Vagina (tissue), 2 donors: ENCODE measurements around the gene CYB5R4.

ENCODE experiments used
- POLR2A ChIP-seq, 2 donors: fragments of 450-650 bp; IDR thresholded peaks; one replicate each; pipeline ENCODE4 v1.6.1; 2017; ENCODE audit warnings: antibody characterized with exemption in 2 of 2, mild to moderate bottlenecking in 2 of 2, moderate library complexity in 2 of 2
- TF ChIP-seq, protein P1 (sequence below), 3 experiments: fragments of 450-650 bp in 2 of 3; fragments of 200-600 bp in 1 of 3; sonication (generic) in 1 of 3; IDR thresholded peaks; one replicate each; pipeline ENCODE4 v1.5.1; 2017 to 2019; ENCODE audit warnings: antibody characterized with exemption in 3 of 3, mild to moderate bottlenecking in 2 of 3, moderate library complexity in 2 of 3

DNA sequence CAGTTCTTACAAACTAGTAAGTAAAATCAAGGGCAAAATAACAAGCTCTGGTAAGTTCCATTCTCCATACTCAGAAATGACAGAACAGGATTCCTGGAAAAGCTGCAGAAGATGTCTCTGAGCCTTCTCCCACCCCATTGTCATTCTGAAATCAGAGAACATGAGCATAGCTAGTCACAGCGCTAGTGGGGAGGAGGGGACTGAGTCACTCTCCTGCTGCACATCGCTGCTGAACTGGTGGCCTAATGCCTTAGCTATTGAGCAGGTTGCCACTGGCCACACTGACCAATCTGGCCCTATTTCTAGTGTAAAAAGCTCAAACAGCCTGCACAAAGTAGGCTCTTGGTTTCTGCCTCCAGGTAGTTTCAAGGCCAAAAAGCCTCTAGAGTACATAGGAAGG lies 32.4 kb upstream of the CYB5R4 start:
- TF ChIP-seq, protein P1, sequence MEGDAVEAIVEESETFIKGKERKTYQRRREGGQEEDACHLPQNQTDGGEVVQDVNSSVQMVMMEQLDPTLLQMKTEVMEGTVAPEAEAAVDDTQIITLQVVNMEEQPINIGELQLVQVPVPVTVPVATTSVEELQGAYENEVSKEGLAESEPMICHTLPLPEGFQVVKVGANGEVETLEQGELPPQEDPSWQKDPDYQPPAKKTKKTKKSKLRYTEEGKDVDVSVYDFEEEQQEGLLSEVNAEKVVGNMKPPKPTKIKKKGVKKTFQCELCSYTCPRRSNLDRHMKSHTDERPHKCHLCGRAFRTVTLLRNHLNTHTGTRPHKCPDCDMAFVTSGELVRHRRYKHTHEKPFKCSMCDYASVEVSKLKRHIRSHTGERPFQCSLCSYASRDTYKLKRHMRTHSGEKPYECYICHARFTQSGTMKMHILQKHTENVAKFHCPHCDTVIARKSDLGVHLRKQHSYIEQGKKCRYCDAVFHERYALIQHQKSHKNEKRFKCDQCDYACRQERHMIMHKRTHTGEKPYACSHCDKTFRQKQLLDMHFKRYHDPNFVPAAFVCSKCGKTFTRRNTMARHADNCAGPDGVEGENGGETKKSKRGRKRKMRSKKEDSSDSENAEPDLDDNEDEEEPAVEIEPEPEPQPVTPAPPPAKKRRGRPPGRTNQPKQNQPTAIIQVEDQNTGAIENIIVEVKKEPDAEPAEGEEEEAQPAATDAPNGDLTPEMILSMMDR (IDR thresholded peaks at IDR 0.05): no peak
- TF ChIP-seq POLR2A (IDR thresholded peaks at IDR 0.05): no peak
